Stimulated activated CD8-positive, alpha-beta memory T cell treated with anti-CD3 and anti-CD28 coated beads, Interleukin-4, amount 100 ng/mL, for 48 hours (primary cell): ENCODE results near the gene ZNF716.
"Not testable (repeated sequence)": the region's sequence is repeated elsewhere in the genome, so short reads cannot be mapped to it uniquely, and the experiment has no call there.

ENCODE experiments used
- DNase-seq: peaks from one replicate; pipeline ENCODE4 v3.0.0-alpha.2; 2020

The ZNF716 gene

DNA sequence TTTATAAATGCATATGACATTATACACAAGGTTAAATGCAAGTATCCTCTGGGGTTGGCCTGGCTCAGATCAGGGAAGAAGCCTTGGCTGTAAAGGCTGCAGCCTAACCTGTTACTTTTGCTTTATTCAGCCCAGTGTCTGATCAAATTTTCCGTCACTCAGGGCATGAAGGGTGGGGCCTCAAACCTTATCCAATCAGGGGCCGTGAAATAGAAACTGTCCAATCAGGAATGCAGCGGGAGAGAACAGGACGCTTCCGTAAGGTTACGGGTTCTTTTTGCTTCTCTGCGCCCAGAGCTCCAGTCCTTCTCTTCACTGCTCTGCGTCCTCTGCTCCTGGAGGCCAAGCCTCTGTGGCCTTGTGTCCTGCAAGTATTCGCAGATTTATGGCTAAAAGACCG is at the start of gene ZNF716:
Gene ZNF716 (plus strand): TSS at position 274 of the 400 bp plus-strand sequence. CDS start 112 bp downstream, at position 386.
- no peak for DNase-seq

DNA sequence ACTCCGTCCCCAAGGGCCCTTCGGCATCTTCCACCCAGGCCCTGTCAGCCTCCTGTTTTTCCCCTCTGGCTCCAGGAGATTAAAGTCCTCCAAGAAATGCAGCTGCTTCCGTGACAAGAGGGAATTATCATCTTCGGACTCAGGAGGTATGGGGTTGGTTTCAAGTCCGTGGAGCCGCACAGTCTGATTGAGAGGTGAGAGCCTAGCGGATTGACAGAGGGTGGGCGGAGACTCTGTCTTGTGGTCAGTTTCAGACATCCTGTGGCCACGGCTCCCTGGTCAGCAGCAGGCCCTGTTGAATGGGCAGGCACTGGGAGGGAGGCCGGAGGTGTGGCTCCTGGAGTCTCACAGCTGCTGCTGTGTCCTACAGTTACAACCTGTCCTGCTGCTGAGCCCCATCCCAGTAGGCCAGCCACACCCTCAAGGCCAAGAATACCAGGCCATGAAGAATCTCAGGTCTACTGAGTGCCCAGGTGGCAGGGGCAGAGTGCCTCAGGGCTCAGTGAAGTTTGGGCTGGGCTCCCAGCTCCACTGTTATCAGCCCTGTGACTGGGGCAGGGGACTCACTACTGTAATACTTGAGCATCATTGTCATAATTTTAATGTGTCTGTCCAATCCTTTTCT is 49.3 kb upstream of the ZNF716 start:
- DNase-seq = no peak

DNA sequence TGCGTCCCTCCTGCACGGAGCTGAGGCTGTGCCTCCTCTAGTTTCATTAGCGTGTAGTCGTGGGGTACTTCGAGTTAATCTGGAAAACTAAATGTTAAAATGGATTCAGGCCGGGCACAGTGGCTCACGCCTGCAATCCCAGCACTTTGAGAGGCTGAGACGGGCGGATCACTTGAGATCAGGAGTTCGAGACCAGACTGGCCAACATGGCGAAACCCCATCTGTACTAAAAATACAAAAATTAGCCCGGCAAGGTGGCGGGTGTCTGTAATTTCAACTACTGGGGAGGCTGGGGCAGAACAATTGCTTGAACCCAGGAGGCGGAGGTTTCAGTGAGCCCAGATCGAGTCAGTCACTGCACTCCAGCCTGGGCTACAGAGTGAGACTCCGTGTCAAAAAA is 46.9 kb upstream of the ZNF716 start:
- DNase-seq = not testable (repeated sequence)

DNA sequence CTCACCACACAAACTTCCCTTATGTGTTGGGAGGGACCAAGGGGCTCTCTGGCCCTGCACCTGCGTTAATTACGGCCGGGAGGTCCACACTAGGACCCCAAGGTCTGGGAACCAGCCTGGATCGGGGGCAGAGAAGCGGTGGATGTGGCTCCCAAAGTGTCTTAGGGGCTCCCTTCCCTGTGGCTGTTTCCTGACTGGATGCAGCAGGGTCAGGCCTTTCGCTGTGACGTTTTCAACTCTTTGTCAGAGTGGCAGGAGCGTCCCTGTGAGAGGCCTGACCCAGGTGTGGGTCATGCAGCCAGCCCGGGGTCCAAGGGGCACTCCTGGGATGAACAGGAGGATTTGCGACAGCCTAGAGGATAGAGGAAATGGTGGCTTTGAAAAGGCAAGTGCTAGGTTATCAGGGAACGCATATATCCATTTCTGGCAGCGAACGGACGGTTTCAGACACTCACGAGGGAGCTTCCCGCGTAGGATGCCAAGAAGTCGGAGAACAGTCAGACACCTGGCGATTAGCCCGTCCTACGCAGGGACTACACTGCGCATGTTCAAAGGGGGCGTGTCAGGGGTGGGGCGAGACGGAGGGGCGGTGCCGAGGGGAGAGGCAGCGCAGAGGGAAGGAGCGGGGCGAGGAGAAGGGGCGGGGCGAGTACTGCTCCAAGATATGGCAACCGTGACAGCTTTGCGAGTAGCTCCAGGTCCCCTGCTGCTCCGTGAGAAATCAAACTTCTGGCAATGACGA is 46.2 kb upstream of the ZNF716 start:
- no peak for DNase-seq

DNA sequence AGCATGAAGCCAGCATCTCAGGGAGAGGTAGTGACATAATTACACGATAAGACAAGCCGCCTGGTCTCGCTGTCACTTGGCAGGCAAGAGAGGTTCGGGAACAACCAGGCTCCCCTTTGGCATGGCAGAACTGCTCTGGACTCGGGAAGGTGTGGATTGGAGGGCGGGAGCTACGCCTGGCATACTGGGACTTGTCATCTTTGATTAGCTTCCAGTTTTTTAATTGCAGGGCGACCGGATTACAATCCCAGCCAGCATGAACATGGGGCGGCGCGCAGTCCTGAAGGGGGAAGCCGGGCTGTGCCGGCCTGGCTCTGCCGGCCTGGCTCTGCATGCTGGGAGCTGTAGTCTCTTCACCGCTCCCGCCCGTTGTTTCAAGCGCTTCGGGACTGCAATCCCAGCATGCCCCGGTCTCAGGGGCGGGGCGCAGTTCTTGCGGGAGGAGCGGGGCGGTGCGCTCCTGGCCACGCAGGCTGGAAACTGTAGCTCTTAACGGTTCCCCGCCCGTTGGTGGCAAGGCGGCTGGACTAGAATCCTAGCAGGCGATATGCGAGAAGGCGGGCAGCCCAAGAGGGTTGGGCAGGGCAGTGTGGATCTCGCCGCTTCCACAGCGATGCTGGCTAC is 45.5 kb upstream of the ZNF716 start:
- DNase-seq = no peak

DNA sequence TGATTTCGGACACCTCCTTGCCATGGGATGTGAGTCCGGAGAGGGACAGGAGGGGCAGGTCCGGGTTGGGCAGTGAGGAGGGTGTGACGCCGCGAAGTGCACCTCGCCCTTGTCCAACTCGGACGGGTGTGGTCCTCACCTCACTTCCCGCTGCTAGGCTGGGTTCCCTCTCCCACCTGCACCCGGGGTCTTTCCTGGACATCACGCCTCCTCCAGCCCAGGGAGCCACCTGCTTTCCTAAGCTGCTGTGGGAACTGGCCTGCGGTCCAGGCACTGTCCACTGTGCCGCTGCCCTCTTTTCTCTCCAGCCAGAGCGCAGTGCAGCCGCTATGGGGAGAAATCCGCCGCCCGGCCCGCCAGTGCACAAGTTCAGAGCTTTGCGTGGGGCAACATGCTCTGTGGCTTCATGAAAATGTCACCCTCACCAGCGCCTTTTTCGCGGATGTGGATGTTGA is 45.0 kb upstream of the ZNF716 start:
- no peak for DNase-seq

DNA sequence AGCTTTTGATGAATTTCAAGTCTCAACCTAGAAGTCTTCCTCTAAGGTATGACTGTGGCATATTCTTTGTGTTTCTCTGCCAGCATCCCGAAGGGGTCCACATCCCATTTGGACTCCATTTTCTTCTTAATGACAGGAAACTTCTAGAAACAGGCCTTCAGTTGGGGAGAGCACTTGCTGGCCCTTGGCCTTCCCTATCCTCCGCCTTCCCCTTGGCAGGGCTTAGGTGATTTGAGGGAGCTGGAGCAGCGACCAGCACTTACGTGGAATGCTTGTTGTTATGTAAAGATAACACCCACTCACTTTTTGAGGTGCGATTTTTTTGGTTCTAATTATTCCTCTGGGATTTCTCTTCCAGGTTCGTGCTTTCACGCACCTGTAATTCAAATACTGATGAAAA is 42.9 kb upstream of the ZNF716 start:
- DNase-seq = no peak

DNA sequence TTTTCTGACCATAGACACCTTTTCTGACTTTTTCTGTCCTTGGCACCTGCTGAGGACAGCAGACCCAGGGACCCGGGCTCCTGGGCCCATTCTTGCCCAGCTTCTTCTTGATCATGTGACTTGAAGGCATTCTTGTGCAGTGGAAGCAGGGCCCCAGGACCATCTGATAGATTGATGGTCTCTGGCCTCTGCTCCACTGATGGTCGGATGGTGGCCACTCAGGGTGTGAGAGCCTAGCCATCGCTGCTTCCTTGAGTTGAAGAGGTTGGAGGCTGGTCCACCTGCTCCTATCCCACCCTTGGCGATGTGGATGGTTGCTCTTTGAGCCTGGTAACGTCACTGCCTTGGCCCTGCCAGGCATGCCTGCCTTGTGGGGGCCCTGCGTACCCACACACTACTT is 37.8 kb upstream of the ZNF716 start:
- DNase-seq = no peak

DNA sequence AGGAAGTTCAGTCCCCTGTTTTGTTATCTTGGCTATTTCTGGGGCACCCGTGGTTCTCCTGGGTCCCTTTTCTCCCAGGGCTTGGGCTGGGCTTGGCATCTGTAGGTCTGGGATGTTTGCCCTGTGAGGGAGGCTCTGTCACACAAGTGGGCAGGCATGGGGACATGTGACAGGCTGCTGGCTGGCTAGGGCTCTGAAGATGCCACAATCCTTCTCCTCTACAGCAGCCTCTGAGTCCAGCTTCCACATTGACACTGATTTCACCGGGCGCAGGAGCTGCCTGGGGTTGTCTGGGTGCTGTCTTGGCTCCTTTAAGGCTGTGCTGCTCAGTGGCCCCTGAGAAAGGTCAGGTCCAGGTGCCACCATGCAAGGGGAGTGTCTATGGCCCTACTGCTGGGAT is 37.4 kb upstream of the ZNF716 start:
- DNase-seq = no peak

DNA sequence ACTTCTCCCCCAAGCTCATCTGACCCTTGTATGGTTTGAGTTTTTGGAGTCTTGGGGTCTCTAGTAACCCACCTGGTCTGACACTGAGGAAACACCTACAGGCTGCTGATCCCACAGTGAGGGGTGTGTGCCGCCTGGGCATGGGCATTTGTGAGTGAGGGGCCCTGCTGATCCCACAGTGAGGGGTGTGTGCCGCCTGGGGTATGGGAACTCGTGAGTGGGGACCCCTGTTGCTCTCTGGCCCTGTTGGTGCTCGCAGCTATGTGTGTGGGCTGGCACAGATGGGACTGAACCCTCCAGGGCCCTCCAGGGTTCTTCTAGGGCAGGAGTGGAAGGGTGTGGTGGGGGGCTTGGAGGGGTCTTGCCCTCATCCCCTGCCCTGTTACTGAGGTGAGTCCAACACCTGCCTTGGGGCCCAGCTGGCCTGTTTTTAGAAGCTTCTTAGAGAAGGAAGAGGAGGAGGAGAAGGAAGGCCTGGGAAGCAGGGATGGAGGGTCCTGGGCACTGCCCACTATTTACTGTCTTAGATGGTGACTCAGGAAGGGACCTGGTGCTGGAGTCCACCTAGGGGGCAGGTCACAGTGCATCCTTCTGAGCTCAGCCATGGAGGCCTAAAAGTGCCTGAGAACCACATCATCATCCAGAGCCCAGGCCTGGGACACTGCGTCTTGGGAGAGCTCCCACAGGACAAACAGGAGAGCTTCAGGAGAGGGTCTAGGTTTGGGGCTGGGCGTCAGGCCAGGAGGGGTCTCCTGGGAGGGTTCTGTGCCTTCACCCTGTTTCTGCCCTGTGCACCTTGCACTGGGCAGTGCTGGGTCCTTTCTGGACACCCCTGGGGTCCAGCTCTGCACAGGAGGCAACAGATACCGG is 36.2 kb upstream of the ZNF716 start:
- DNase-seq = no peak

DNA sequence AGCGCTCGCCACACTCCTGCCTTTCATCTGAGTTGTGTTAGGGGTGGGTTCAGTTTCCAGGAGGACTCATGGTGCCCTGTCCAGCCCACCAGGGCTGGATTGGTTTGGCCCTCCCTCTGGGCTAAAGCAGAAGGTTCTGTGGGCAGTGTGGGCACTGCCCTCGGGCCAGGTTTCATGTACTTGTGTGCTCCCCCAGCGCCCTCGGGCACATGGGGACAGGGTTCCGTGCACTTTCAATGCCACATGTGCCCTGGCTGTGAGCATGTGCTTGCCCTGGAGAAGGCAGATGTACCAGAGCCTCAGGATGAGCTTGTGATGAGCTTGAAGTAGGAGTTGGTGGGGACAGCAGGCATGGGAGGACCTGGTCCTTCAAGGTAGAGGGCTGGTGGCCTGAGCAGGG is 35.6 kb upstream of the ZNF716 start:
- DNase-seq = no peak

DNA sequence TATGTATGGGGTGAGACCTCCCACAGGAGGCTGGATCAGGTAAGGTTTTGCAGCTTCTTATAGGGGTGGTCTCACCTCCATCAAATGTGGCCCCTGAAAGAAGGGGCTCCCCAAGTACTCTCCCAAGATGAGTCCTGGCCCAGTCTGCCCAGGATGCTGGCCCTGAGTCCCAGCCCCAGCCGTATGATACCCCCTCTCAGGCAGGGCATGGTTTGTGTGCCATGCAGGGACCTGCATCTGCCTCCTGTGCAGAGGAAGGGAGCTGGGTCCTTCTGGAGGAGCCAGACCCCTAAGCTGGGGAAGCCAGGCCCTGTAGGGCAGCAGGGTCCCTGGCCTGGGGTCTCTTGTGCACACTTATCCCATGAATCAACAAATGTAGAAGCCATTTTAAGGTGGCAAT is 35.1 kb upstream of the ZNF716 start:
- no peak for DNase-seq

DNA sequence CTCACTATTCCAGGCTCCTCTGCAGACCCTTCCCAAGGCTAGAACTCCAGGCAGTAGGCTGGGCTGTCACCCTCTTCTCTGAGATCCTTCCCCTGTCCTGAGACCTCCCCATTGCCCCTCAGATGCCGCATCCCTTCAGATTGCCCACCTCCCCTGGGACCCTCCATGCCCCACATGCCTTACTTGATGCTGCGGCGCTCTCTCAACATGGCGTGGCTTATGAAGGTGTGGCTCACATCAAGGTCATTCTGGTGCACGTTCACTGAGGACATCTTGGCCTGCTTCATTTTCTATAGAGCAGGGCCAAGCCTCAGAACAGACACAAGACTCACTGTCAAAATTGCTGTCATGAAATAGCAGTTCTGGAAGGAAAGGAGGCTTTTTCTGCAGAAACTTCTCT is 34.7 kb upstream of the ZNF716 start:
- no peak for DNase-seq

DNA sequence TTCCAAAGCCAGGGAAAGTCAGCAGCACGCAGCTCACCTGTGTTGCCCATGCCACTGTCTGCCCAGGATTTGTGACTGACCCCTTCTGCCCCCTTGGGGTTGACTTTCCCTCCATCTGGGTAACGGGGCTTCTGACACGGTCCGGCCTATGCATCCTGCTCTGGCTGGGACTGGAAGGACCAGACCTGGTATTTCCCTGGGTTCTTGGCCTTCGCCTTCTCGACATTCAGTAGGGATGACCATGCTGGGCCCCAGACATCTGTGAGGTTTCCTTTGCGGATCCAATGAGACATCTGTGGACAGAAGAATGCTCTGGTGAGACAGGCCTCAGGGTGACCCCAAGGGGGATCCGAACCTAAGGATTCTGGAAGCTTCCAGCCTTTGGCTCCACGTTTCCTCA is 34.2 kb upstream of the ZNF716 start:
- DNase-seq = no peak

DNA sequence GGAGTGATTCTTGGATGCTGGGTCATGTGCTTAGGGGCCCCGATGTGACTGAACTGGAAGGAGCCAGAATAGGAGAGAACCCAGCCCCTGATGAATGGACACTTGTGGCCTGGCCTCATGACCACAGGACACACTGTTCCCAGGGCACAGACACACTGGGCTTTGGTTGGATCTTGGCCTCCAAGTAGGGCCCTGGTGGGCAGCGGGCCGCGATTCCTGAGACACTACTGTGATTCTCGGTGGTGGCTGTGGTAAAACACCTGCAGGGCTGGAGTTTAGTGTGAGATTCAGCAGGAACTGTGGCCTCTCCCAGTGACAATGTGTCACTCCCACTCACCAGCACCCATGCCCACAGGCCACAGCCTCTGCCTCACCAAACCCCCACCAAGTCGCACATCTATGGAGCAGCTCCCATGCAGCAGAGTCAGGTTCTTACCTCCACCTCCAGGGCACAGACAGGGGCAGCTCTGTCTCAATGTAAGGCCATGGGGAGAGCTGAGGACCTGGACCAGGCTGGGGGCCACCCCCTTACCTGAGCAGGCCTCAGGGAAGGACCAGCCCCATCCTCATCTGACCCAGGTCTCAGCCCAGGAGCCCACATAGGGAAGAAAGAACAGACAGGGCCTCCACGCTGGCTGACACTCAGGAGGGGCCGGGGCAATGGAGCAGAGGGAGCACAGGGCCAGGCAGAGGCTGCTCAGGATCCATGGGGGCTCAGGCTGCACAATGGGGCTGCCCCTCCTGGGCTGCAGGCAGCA is 33.2 kb upstream of the ZNF716 start:
- no peak for DNase-seq

DNA sequence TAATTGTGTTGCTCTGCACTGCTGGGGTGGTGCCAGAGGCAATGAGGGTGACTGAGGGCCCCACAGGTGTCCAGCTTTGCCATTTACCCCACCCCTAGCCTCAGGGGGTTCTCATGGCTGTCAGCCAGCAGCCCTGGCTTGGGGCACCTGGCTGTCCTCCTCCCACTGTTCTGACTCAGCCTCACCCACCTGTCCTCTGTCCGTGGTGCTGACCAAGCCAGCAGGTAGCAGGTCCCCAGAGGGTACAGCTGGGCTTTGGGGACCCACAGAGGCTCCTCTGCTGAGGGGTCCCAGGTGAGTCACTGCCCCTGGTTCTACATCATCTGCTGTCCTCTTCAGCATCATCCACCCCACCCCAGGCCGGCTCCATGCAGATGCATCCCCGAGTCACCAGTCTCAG is 32.2 kb upstream of the ZNF716 start:
- DNase-seq = no peak

DNA sequence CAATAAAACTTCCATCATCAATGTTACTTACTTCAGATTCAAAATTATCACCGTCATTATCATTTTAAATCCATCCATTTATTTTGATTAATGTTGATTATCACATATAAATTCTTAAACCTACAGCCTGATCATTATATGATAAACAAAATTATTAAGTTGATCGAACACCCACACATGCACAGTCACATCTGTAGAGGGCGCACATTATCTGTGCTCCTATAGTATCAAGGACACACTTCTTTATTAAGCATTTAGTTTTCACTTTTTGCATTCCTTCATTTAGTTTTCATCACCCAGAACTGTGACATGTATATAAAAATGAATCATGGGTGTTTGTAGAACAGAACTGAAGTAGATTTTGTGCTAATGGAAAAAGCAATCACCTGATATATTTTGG is 26.2 kb upstream of the ZNF716 start:
- no peak for DNase-seq

DNA sequence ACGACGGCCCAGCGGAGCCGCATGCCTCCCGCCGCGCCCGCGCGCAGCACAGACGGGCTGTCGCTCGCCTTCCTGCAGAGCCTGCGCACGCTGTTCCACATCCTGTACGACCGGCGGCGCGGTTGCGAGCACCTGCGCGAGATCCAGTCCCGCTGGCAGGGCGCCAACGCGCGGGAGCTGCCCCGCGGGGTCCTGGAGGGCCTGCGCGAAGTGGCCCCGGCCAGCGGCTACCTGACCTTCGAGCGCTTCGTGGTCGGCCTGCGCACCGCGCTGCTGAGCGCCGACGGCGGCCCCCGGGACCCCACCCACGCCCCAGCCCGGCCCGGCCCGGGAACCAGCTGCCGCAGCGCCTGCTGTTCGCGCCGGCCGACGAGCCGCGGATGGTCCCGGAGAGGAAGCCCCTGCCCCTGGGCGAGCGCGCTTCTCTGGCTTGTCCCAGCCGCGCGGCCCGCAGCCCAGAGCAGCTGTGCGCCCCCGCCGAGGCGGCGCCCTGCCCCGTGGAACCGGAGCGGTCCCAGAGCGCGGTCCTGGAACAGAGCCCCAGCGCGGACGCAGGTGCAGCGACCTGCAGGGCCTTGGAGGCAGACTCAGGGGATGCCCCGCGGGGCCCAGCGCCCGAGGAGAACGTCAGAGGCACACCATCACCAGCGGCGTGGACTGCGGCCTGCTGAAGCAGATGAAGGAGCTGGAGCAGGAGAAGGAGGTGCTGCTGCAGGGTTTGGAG is 25.3 kb upstream of the ZNF716 start:
- no peak for DNase-seq

DNA sequence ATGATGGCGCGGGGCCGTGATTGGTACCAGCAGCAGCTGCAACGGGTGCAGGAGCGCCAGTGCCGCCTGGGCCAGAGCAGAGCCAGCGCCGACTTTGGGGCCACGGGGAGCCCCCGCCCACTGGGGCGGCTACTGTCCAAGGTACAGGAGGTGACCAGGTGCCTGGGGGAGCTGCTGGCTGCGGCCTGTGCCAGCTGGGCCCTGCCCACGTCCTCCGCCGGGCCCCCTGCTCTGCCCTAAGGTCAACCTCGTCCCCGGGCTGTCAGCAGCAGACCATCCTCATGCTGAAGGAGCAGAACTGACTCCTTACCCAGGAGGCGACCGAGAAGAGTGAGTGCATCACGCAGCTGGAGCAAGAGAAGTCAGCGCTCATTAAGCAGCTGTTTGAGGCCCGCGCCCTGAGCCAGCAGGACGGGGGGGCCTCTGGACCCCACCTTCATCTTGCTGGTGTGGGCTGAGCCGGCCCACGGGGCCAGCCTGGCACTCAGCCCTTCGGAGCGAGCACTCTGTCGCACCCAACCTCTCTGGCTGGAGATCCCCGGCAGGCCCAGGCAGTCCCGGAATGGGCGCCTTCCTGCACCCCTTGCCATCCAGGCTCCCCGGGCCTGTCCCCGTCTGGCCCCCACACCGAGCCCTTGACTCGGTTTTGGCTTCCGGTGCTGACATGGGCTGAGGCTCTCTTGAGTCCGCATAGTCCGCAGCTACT is 24.6 kb upstream of the ZNF716 start:
- no peak for DNase-seq

DNA sequence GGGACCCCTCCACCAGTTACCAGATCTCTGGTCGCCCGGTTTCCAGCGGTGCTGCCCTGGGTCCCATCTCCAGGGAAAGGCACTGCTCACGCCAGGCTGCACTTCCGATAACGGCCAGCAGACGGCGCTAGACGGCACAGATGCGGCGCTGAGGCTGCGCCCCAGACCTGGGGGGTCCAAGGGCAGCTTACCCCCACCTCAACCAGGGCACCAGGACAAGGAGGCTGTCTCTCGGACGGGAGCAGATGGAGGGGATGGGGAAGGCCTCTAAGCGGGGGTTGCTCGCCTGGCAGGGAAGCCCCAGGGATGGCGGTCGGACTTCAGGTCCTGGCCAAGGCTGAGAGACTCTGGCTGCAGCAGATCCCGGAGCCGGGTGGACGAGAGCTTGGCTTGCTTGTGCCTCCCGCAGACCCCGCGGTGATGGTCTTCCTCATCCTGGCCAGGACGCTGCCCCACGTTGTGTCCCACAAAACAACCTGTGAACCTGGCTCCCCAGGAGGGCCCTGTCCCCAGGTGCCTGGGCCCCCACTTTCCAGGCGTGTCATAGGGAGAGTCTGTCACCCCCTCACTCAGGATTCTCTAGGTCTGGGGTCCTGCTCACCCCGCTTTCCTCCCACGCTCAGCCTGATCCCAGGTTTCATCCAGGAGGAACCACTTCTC is 23.9 kb upstream of the ZNF716 start:
- DNase-seq = peak; percentile 26

DNA sequence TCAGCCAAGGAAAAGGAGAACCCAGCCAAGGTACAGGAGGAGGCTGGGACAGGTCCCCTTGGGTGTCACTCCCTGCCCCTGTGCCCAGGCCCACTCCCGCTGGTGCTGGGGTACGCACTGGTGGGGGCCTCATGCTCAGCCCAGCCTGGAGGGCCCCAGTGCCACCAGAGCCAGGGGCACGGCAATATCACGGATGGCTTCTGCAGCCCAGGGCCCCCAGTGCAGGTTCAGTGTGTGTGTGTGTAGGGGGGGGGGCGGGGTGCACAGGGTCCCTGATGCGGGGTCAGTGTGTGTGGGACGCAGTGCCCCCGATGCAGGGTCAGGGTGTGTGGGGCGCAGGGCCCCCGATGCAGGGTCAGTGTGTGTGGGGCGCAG is 23.4 kb upstream of the ZNF716 start:
- DNase-seq = no peak
